CD4-positive, alpha-beta T cell treated with Interleukin-15 for 1 hour (primary cell): Measurements from ENCODE around the gene KREMEN1.

ENCODE experiments used
- DNase-seq: peaks from one replicate; pipeline ENCODE4 v3.0.0-alpha.2; 2020

KREMEN1 gene

DNA sequence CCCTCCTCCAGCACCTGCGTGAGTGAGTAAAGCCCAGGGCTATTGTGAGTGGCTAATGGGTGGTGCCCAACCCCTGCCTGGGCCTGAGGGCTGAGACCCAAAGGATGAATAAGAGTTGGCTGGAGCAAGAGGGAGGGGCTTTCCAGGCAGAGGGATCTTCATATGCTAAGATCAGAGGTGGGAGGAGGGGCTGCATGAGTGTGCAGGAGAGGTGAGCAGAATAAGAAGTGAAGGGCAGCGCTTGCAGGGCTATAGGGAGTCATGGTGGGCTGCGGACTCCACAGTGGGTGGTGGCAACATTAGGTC lies 136.7 kb downstream of the KREMEN1 start:
- DNase-seq, result no peak

DNA sequence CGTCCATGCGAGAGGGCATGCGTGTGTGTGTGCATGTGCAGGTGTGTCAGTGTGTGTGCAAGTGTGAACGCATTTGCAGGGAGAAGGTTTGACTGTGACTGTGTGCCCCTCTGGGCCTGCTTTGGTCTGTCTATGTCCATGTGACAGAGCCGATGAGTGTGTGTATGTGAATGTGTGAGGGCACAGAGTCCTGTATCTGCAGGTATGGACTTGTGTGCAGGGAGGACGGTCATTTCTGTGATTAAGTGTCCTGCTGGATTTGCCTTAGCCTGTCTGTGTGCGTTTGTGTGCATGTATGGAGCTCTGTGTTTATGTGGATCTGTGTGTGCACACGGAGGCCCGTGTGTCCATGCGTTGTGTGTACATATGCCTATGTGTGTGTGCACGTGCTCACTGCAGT lies 138.2 kb downstream of the KREMEN1 start:
- DNase-seq, result no peak

DNA sequence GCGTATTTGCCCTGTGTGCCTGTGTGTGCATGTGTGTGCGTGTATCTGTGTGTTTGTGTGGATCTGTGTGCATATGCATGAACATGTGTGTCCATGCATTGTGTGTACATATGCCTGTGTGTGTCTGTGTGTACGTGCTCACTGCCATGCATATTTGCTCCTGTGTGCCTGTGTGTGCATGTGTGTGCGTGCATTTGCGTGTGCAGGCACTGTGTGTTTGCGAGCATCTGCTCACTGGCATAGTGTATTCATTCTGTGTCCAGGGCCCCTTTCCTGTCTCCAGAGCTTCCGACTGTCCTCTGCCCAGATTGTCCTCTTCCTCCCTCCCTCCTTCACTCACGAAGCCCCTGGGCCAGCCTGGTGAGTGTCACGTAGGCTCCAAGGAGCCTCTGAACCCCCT lies 138.6 kb downstream of the KREMEN1 start:
- no peak for DNase-seq

DNA sequence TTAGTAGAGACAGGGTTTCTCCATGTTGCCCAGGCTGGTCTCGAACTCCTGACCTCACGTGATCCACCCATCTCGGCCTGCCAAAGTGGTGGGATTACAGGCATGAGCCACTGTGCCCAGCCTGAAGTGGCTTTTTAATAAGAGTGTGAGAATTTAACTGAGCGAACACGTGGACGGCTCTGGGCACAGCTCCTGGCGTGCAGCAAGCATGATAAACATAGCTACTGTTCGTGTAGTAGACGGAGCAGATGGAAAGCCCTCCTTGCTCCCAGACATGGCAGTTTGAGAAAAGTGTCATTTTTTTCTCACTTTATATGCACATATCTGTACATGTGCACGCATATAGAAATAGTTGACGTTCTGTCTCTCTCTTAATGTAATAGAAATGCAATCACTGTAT lies 139.9 kb downstream of the KREMEN1 start:
- no peak for DNase-seq

DNA sequence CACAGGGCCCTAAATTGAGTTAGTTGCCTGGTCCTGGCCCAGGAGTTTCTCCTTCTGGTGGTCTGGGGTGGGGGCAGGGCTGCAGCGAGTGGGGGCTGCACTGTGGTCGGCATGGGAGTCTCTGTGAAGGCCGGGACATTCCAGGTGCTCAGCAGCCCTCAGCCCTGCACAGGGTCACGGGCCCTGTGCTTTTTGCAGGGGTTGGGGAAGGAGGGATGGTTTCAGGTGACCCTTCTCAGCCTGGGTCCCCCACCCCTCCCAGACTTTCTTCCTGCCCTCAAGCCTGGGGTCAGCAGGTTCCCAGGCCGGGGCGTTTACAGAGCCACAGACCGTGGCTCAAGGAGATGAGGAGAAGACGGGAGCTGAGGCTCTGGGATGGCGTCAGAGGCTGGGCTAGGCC lies 140.7 kb downstream of the KREMEN1 start:
- no peak for DNase-seq

DNA sequence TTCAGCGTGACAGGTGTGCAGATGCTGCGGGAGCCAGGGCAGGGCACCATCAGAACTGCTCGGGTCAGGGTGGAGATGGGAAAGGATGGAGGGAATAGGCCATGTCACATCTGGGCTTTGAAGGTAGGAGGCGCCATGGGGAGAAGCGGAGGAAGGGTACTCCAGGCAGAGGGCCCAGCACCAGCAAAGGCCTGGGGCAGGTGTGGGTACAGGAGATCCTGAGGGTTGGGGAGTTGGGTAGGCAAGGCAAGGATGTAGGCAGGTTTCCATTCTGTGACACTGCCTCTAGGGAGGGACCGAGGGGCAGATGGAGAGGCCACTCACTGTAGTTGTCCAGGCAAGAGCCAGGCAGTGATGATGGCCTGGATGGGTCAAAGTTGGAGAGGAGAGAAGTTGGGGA lies 141.4 kb downstream of the KREMEN1 start:
- no peak for DNase-seq

DNA sequence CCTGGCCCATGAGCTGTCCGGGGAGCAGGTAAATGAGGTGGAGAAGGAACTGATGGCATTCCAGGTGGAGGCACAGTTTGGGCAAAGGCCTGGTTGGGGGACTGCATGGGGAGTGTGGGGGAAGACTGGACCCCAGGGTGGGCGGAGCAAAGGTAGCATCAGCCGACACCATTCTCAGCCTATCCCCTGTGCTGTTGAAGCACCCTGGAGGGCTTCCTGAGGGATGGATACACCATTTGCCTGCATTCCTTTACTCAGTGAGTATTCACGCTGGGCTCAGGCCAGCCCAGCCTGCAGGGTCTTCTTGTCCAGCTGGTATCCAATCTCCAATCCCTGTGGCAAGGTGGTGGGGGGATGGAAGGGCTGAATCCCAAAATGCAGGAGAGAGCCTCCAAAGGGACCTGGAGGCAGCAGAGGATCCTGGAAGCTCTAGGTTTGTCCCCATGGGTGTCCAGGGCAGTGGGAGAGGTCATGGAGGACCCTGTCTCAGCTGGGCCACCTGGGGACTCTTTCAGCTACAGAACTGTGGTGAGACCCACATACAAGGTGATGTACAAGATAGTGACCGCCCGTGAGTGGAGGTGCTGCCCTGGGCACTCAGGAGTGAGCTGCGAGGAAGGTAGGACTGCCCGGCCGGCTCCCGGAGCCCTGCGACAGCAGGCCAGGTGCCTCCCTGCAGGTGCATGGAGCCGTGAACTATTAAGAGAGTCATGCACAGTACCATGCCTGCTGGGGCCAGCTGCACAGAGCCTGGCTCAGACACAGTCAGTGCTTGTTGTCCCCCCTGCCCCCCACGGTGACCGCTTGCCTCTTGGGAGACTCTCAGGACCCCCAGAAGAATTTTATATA lies 142.4 kb downstream of the KREMEN1 start:
- DNase-seq, result no peak

DNA sequence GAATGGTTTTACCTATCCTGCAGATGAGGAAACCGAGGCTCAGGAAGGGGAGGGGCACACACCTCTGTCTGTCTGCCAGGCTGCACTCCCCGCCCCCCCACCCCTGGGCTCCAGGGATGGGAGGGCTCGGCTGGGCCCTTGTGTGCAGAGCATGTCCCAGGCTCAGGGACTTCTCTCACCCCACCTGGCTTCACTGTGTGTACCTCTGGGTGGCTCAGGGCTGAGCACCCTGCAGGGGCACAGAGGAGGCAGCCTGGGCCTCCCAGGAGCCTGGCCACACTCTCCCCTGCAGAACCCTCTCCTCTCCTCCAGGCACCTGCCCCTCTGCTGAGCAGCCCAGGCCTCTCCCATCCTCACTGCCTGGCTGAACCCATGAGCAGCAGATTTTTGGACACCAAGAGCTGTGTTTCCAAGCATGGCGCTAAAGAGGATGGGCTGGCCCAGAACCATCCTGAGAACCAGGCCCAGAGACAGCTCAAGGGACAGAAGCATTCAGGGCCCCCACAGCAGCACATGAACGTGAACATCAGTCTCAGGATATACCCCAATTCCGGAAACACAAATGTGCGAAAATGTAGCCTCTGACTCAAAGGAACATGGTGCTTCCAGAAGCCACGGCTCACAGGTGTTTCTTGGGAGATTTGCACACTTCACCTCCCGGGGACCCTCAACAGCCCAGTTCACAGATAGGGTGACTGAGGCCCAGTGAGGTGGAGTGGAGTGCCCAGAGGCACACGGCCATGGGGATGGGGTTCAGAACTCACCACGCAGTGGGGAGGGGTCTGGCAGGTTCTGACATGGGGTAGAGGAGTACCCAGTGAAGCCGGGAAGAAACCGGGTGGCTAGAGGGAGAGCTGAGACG lies 143.4 kb downstream of the KREMEN1 start:
- DNase-seq, result no peak

DNA sequence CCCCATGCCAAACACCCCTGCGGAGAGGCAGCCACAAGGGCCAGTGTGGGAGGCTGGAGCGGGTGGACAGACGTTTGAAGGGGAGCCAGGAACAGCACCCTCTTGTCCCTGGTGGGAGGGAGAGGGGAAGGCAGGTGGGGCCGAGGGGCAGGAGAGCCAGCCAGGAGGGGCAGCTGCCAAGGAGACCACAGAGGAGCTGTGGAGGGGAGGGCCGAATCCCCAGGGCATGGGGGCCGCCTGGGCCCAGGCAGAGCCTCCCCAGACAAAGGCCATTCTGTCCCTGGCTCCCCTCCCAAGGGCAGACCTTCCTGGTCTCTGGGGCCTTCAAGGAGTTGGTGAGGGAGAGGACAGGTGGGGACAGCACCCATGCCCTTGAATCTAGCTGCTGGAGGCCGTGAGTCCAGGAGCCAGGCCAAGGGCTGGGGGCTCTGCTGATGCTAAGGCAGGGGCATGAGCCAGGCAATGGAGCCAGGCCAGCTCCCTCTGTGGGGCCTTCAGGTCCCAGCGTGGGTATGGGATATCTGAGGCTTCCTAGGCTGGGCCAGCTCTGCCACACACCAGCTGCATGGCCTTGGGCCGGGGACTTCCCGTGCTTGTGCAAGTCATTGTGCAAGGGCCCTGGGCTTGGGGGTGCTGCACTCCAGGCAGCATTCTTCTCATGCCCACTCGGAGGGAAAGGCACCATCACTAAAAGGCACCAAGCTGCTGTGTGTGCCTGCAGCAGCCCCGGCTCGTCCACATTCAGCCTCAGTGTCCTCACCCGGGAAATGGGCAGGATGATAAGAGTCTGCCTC lies 144.2 kb downstream of the KREMEN1 start:
- DNase-seq, result no peak
